Eye (tissue), 1 donor: ENCODE measurements around the gene USP6.
"Not testable (repeated sequence)": the region's sequence is repeated elsewhere in the genome, so short reads cannot be mapped to it uniquely, and the experiment has no call there.

Experiments
- DNase-seq: peaks from one replicate; pipeline ENCODE4 v3.0.0-alpha.2; 2015

The USP6 gene

DNA sequence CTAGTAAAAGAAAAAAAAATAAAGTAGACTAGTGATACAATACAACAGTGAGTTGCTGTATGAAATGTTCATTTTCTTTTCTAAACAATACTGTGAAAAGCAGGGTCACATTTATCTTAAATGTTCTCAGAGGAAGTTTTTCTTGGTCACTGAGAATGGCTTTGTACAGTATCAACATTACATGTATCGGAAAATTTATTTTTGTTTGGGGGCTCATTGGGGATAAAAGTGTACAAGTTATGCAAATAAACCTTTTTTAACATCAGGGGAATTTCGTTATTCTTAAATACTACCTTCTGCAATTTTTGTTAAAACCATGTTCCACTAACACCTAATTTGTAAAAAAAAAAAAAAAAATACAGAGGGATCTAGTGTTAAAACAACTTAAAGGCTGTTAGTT, 84.5 kb downstream of the USP6 start:
- DNase-seq = no peak

DNA sequence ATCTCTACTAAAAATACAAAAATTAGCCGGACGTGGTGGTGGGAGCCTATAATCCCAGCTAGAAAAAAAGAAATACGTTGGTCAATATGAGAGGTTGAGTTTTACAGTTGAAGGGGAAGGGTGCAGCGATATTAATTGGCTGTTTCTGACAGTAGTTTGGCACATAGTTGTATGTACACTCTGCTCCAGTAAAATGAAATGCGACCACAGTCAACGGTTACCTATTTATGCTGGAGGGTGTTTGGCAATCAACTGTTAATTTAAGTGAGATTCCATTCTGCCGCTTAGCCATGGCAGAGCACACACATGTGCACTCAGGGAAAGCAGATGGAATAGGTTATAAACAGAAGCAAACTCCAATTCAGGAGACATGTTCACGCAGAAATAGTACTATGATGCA, 85.2 kb downstream of the USP6 start:
- no peak for DNase-seq

DNA sequence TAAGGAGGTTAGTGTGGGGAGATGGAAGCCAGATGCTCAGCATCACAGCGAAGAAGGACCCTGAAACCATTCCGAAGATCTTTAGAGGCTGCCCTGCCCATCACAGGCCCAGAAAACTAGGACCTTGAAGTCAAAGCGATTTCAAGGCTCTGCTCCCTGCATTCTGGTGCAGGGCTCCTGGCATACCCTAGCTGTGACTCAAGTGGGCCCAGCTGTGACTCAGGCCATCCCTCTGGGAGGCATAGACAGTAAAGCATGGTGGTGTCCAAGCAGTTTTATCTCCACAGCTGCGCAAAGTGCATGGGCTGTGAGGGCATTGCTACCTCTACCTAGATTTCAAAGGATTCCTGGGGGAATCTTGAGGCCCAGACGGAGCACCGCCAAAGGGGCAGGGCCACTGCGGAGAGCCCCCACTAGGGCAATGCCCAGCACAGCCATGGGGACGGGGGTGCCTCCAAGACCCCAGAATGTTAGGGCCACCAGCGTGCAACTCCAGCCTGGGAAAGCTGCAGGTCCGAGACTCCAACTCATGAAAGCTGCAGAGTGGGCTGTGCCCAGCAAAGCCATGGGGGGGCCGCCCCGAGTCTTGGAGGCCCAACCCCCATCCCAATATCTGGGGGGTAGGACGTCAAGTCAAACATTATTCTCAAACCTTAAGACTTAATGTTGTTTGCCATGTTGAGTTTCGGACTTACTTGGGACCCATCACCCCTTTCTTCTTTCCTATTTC, 87.5 kb downstream of the USP6 start:
- DNase-seq = no peak

DNA sequence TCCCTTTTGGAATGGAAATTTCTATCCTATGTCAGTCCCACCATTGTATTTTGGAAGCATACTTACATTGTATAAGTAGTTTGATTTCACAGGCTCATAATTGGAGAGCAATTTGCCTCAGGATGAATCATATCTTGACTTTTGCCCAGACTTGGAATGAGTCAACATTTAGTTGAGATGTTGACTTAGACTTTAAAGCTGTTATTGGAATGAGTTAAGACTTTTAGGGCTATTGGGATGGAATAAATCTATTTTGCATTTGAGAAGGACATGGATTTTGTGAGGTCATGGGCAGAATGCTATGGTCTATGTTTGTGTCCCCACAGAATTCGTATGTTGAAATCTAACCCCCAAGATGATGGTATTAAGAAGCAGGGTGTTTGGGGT, 88.1 kb downstream of the USP6 start:
- DNase-seq = no peak

DNA sequence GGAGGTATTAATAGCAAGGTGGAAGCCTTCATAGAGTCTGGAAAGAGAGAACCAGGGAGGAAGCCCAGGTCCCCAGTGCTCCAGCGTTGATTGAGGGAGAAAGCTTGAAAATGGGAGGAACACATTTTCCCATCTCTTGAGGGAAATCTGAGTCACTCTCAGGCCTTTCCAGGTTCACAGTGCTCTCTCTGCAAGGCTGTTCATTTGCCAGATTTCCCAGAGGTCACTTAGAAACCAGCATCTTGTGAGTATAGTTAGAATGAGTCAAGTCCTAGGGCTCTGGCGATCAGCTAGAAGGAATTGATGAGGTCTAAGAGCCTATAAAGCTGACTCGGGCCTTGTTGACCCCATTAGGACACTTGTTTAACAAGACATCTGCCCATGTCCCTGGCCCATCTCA, 93.6 kb downstream of the USP6 start:
- DNase-seq = no peak

DNA sequence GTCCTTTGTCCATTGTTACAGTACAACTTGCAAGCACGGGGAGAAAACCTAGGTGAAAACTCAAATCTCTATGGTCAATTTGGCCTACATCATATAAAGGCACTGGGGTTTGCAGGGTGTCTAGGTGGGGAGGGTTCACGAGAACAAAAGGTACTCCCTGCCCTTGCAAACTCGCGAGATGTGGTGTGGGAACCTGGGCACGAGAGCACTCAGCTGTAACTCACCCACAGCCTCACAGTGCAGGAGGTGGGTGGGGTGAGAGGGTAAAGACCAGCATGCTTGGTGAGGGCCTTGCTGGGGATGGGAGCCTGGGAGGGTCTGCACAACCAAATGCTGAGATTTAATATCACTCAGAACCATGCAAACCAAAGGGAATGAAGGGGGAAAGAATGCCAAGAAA, 94.3 kb downstream of the USP6 start:
- DNase-seq = no peak

DNA sequence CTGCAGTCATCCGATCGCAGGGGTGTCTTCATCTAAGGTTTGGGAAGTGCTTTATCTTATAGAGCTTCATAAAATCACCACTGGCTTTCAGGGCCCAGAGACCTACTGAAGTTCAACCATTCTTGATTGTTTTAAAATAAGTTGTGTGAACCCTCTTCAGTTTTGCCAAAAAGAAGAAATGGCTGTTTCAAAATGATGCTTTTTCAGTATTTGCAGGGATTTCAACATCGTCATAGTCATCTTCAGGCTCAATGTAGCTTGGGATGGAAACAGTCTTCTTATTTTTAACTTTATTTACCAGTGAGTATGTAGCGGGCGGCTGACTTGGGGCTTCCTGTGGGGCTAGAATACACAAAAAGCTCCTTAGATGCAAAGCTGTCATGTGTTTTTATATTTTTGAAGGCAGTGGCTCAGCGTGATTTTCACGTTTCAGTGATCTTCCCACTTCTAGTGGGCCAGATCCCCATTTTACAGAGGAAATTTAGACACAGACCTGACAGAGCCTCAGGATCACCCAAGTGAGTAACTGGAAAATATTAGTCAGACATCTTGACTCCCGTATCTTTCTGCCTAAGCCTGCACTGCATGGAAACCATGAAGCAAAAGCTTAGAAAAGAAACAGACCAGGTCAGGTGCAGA, 94.9 kb downstream of the USP6 start:
- DNase-seq = no peak

DNA sequence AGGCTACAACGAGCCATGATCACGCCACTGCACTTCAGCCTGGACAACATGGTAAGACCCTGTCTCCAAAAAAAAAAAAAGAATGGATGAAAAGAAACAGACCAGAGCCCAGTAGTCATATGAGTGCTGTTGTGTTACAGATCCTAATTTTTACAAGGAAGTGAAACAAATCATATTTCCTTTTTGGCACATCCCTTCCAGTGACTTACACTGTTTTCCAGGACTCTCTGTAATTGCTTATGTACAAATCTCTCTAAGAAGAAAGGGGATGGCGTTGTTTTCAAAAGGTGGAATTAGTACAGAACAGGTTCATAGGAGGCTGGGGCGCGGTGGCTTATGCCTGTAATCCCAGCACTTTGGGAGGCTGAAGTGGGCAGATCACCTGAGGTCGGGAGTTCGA, 95.6 kb downstream of the USP6 start:
- no peak for DNase-seq

DNA sequence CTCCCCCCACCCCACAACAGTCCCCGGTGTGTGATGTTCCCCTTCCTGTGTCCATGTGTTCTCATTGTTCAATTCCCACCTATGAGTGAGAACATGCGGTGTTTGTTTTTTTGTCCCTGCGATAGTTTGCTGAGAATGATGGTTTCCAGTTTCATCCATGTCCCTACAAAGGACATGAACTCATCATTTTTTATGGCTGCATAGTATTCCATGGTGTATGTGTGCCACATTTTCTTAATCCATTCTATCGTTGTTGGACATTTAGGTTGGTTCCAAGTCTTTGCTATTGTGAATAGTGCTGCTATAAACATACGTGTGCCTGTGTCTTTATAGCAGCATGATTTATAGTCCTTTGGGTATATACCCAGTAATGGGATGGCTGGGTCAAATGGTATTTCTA, 101.7 kb downstream of the USP6 start:
- not testable (repeated sequence) for DNase-seq

DNA sequence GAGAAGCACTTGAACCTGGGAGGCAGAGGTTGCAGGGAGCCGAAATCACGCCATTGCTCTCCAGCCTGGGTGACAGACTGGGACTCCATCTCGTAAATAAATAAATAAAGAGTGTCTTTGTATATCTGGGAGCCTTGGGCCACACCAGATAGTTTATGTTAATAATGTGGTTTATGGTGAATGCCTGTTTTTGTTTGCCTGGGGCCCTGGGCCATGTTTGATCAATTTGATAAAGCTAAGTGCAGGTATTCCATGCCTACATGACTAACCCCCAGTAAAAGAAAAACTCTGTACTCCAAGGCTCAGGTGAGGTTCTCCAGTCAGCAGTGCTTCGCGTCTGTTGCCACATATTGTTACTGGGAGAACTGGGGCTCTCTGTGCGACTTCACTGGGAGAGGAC, 103.7 kb downstream of the USP6 start:
- no peak for DNase-seq

DNA sequence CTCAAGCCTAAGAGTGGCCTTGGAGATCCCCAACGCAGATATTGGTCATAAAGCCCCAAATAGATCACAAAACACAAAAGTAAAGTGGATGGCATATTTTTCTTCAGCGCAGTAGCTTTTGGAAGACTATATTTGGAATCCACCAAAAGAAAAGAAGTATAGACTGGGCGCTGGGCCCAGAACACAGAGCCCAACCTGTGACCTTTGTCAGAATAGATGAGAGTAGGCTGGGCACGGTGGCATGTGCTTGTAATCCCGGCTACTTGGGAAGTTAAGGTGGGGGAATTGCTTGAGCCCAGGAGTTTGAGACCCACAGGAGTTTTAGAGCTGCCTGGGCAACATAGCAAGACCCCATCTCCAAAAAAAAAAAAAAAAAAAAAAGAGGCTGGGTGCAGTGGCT, 104.2 kb downstream of the USP6 start:
- DNase-seq = no peak

DNA sequence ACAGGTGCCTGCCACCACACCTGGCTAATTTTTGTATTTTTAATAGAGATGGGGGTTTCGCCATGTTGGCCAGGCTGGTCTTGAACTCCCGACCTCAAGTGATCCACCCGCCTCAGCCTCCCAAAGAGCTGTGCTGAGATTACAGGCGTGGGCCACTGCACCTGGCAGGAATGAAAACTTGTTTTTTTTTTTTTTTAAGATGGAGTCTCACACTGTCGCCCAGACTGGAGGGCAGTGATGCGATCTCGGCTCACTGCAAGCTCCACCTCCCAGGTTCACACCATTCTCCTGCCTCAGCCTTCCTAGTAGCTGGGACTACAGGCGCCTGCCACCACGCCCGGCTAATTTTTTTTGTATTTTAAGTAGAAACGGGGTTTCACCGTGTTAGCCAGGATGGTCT, 106.1 kb downstream of the USP6 start:
- DNase-seq = not testable (repeated sequence)
